ENCODE data around the gene EYA2. TPM values are rescaled to one million over a fixed set of nuclear protein-coding genes. Genes with fewer than 3 reads are reported as not detected.

EYA2 gene
- total RNA-seq, 4 donors from 2014 or later = 0.60 to 4.0 (median 0.99) TPM

DNA sequence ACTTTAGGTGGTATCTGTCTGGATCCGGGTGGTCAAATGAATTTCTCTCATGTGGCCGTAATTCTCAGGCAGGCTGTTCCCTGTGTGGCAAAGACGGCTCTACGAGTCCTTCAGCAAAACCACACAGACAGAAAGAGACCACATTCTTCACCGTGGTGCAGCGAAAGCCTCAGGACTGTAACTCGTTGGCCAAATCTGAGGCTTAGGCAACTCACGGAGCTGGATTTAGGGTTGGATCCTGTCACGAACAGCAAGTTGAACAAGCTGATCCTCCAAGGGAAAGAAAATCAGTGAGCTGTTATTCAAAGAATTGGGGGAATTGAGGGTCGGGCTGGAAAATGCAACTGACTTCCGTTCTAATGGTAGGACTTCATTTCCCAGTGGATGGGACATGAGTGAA, 294.4 kb downstream of the EYA2 start:
- in situ Hi-C loops (cut with MboI; ENCODE audit: low sequenced_read_pairs in 4 of 4) = loop anchor here in 2 of 4 donors (25.0 kb wide), 1 partner anchor 1423 kb away; no protein-coding TSS in a partner anchor
- Histone ChIP-seq H3K9me3 (no peaks in the 10 kb centered on the region), H3K4me1 (no peaks in the 10 kb centered on the region), H3K4me3 (no peak overlapping the region), H3K27me3 (peaks cover 0 to 7% (median 3%) of the 10 kb centered on the region in 3 donors), H3K27ac (no peak overlapping the region), H3K36me3 (no peaks in the 10 kb centered on the region)
- DNase-seq (no peak), ATAC-seq (no peak)
- TF ChIP-seq POLR2A (IDR thresholded peaks at IDR 0.05) = no peak
- TF ChIP-seq, protein P1, sequence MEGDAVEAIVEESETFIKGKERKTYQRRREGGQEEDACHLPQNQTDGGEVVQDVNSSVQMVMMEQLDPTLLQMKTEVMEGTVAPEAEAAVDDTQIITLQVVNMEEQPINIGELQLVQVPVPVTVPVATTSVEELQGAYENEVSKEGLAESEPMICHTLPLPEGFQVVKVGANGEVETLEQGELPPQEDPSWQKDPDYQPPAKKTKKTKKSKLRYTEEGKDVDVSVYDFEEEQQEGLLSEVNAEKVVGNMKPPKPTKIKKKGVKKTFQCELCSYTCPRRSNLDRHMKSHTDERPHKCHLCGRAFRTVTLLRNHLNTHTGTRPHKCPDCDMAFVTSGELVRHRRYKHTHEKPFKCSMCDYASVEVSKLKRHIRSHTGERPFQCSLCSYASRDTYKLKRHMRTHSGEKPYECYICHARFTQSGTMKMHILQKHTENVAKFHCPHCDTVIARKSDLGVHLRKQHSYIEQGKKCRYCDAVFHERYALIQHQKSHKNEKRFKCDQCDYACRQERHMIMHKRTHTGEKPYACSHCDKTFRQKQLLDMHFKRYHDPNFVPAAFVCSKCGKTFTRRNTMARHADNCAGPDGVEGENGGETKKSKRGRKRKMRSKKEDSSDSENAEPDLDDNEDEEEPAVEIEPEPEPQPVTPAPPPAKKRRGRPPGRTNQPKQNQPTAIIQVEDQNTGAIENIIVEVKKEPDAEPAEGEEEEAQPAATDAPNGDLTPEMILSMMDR (IDR thresholded peaks at IDR 0.05 in 4 of 5, conservative IDR thresholded peaks at IDR 0.05 in 1 of 5) = no peak
- intact Hi-C loops (cut with DNase I; ENCODE audit: low total_unique reads) = no loop called here

GRCh38 chr20:47191074-47191673, 296.5 kb downstream of the EYA2 start:
- intact Hi-C loops (cut with DNase I; ENCODE audit: low total_unique reads) (no loop called here), in situ Hi-C loops (cut with MboI; ENCODE audit: low sequenced_read_pairs in 4 of 4) (loop anchor here in 2 of 4 donors (10.0 to 25.0 kb wide), 3 partner anchors 194 to 1421 kb away; no protein-coding TSS in a partner anchor)
- TF ChIP-seq POLR2A (IDR thresholded peaks at IDR 0.05) = no peak
- TF ChIP-seq, protein P1 (IDR thresholded peaks at IDR 0.05 in 4 of 5, conservative IDR thresholded peaks at IDR 0.05 in 1 of 5) = no peak
- ATAC-seq (no peak), DNase-seq (no peak)
- no peaks in the 10 kb centered on the region for H3K4me1 ChIP-seq
- H3K27ac ChIP-seq = no peak overlapping the region
- H3K4me3 ChIP-seq = no peak overlapping the region
- no peaks in the 10 kb centered on the region for H3K36me3 ChIP-seq
- H3K27me3 ChIP-seq = peaks cover 0 to 7% (median 3%) of the 10 kb centered on the region in 3 donors
- no peaks in the 10 kb centered on the region for H3K9me3 ChIP-seq

DNA sequence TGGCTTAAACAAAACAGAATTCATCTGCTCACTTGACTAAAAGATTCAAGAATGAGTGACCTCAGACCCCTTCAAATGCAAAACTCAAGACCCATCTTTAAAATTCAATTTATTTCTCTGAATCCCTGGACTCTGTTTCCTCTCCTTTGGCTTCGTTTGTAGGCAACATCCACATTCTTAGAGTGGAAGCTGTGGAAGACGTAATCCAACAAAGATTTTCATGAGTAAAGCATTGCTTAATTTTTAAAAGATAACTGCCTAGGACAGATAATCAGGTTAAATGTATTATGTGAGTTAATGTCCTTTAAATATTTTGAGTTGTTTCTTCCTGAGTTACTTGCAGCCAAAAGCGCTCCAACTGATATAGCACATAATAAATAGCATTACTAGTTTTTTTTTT, 297.3 kb downstream of the EYA2 start:
- H3K9me3 ChIP-seq = no peaks in the 10 kb centered on the region
- in situ Hi-C loops (cut with MboI; ENCODE audit: low sequenced_read_pairs in 4 of 4) (loop anchor here in 2 of 4 donors (10.0 to 25.0 kb wide), 3 partner anchors 193 to 1420 kb away; no protein-coding TSS in a partner anchor), intact Hi-C loops (cut with DNase I; ENCODE audit: low total_unique reads) (no loop called here)
- no peaks in the 10 kb centered on the region for H3K4me1 ChIP-seq
- no peaks in the 10 kb centered on the region for H3K36me3 ChIP-seq
- no peak overlapping the region for H3K4me3 ChIP-seq
- H3K27ac ChIP-seq = no peak overlapping the region
- DNase-seq (no peak), ATAC-seq (no peak)
- no peak for TF ChIP-seq POLR2A (IDR thresholded peaks at IDR 0.05)
- TF ChIP-seq, protein P1 (IDR thresholded peaks at IDR 0.05 in 4 of 5, conservative IDR thresholded peaks at IDR 0.05 in 1 of 5) = no peak
- H3K27me3 ChIP-seq = peaks cover 0 to 7% (median 3%) of the 10 kb centered on the region in 3 donors

- TF ChIP-seq, protein P1 (IDR thresholded peaks at IDR 0.05 in 4 of 5, conservative IDR thresholded peaks at IDR 0.05 in 1 of 5) = no peak
- ATAC-seq = no peak
- DNase-seq = no peak
- Histone ChIP-seq H3K4me1 (no peaks in the 10 kb centered on the region), H3K4me3 (no peak overlapping the region), H3K36me3 (no peaks in the 10 kb centered on the region), H3K27me3 (no peaks in the 10 kb centered on the region), H3K27ac (no peak overlapping the region), H3K9me3 (no peaks in the 10 kb centered on the region)
- in situ Hi-C loops (cut with MboI; ENCODE audit: low sequenced_read_pairs in 4 of 4) = loop anchor here in 3 of 4 donors (5.0 to 25.0 kb wide), 4 partner anchors 189 to 1417 kb away; no protein-coding TSS in a partner anchor
- intact Hi-C loops (cut with DNase I; ENCODE audit: low total_unique reads) = no loop called here
Observed at GRCh38 chr20:47195573-47195972, 300.9 kb downstream of the EYA2 start.
